SK-N-SH (cell line): ENCODE measurements around the gene RPP14. TPM values are rescaled to one million over a fixed set of nuclear protein-coding genes. Genes with fewer than 3 reads are reported as not detected.

Experiments
- CTCF ChIA-PET: fragments of 300-600, 350-600 bp; formaldehyde crosslinking; extraction: SDS; loops from one replicate; lab custom pipeline; 2021; lab: Yijun Ruan, JAX
- POLR2A ChIA-PET: fragments of 350-600 bp; sonication (Branson Sonifier 250); formaldehyde crosslinking; extraction: SDS; loops from one replicate; lab custom pipeline; 2020; ENCODE audit warnings: antibody characterized with exemption, inconsistent platforms; lab: Yijun Ruan, JAX
- DNase-seq: peaks from one replicate; pipeline ENCODE4 v3.0.0; 2012
- H2AFZ ChIP-seq: fragments of 200-600 bp; sonication (generic); 2 replicates; pipeline ENCODE4 v1.8.1; 2016; ENCODE audit warnings: antibody characterized with exemption, mild to moderate bottlenecking, low read depth
- H3F3A ChIP-seq: fragments of 200-600 bp; sonication (generic); replicated peaks from 2 replicates; pipeline ENCODE3; 2016; ENCODE audit warnings: antibody characterized with exemption, mild to moderate bottlenecking; ENCODE audit not compliant: insufficient read depth
- H3K27ac ChIP-seq, 2 experiments: fragments of 200-500 bp in 1 of 2; fragments of 200-600 bp in 1 of 2; sonication (Bioruptor generic) in 1 of 2; sonication (generic), shearing (Covaris generic) in 1 of 2; 2 replicates each; pipeline versions ENCODE4 v1.5.1 to v1.6.1; 2014 to 2016; ENCODE audit warnings: low read depth in 2 of 2, inconsistent platforms in 1 of 2, low read length in 1 of 2, mild to moderate bottlenecking in 1 of 2, mixed read lengths in 1 of 2
- H3K27me3 ChIP-seq: fragments of 200-600 bp; sonication (generic), shearing (Covaris generic); 2 replicates; pipeline ENCODE4 v1.6.1; 2016; ENCODE audit warnings: mixed run types; ENCODE audit not compliant: insufficient read depth
- H3K36me3 ChIP-seq, 2 experiments: fragments of 200-500 bp in 1 of 2; fragments of 200-600 bp in 1 of 2; sonication (Bioruptor generic) in 1 of 2; sonication (generic) in 1 of 2; replicated peaks in 1 of 2; 2 replicates each; pipeline versions ENCODE3 to v1.5.1; 2014 to 2016; ENCODE audit warnings: low read length in 1 of 2, mild to moderate bottlenecking in 1 of 2; ENCODE audit not compliant: insufficient read depth in 2 of 2, control insufficient read depth in 1 of 2
- H3K4me1 ChIP-seq, 2 experiments: fragments of 200-500 bp in 1 of 2; fragments of 200-600 bp in 1 of 2; sonication (Bioruptor generic) in 1 of 2; sonication (generic), shearing (Covaris generic) in 1 of 2; 2 replicates each; pipeline versions ENCODE4 v1.5.1 to v1.6.1; 2014 to 2016; ENCODE audit warnings: low read depth in 1 of 2, low read length in 1 of 2, mixed run types in 1 of 2; ENCODE audit not compliant: insufficient read depth in 2 of 2, control insufficient read depth in 1 of 2
- H3K4me2 ChIP-seq: fragments of 200-600 bp; sonication (generic), shearing (Covaris generic); 2 replicates; pipeline ENCODE4 v1.6.1; 2017; ENCODE audit warnings: mixed run types
- H3K4me3 ChIP-seq, 2 experiments: fragments of 200-500 bp in 1 of 2; fragments of 200-600 bp in 1 of 2; sonication (Bioruptor generic) in 1 of 2; sonication (generic), shearing (Covaris generic) in 1 of 2; 2 replicates each; pipeline versions ENCODE4 v1.5.1 to v1.8.1; 2014 to 2016; ENCODE audit warnings: low read depth in 2 of 2, inconsistent platforms in 1 of 2, low read length in 1 of 2, mild to moderate bottlenecking in 1 of 2, mixed read lengths in 1 of 2, moderate library complexity in 1 of 2
- H3K79me2 ChIP-seq: fragments of 200-600 bp; sonication (generic); 2 replicates; pipeline ENCODE4 v1.8.1; 2017; ENCODE audit warnings: mild to moderate bottlenecking; ENCODE audit not compliant: insufficient read depth
- H3K9ac ChIP-seq: fragments of 200-600 bp; sonication (generic); 2 replicates; pipeline ENCODE4 v1.6.1; 2017; ENCODE audit warnings: mixed run types
- H3K9me2 ChIP-seq: fragments of 200-600 bp; sonication (generic); 2 replicates; pipeline ENCODE4 v1.6.1; 2017; ENCODE audit warnings: mixed run types
- H3K9me3 ChIP-seq: fragments of 200-600 bp; sonication (generic); 2 replicates; pipeline ENCODE4 v1.6.1; 2017; ENCODE audit warnings: mixed run types, mild to moderate bottlenecking, moderate library complexity
- H4K20me1 ChIP-seq: fragments of 200-600 bp; sonication (generic); 2 replicates; pipeline ENCODE4 v1.6.1; 2017; ENCODE audit warnings: mild to moderate bottlenecking, mixed run types; ENCODE audit not compliant: insufficient read depth
- CHD2 ChIP-seq: fragments of 150-350 bp; IDR thresholded peaks from 2 replicates; pipeline ENCODE4 v1.6.1; 2018; ENCODE audit warnings: low read length; ENCODE audit not compliant: partially characterized antibody
- ELF1 ChIP-seq: IDR thresholded peaks from 2 replicates; pipeline ENCODE4 v1.4.0; 2012
- EP300 ChIP-seq, 2 experiments: IDR thresholded peaks; 2 replicates each; pipeline versions ENCODE4 v1.4.0 to v1.6.1; 2012; ENCODE audit warnings: borderline replicate concordance in 1 of 2, low read depth in 1 of 2, low read length in 1 of 2
- EZH2phosphoT487 ChIP-seq: fragments of 200-600 bp; sonication (generic); IDR thresholded peaks from 2 replicates; pipeline ENCODE4 v1.6.1; 2017; ENCODE audit warnings: low read depth, mixed run types, mild to moderate bottlenecking, antibody characterized with exemption, moderate library complexity, borderline replicate concordance
- FOSL2 ChIP-seq: IDR thresholded peaks from 2 replicates; pipeline ENCODE4 v1.4.0; 2012; ENCODE audit warnings: low read depth, mild to moderate bottlenecking, moderate library complexity, borderline replicate concordance
- FOXJ3 ChIP-seq: sonication (generic); formaldehyde crosslinking; IDR thresholded peaks from 2 replicates; pipeline ENCODE4 v1.5.1; 2020; ENCODE audit warnings: mild to moderate bottlenecking, missing genetic modification reagents
- GATA2 ChIP-seq: sonication (generic); formaldehyde crosslinking; IDR thresholded peaks from 2 replicates; pipeline ENCODE4 v1.5.0; 2020; ENCODE audit warnings: mild to moderate bottlenecking, missing genetic modification reagents
- JUND ChIP-seq: IDR thresholded peaks from 2 replicates; pipeline ENCODE4 v1.4.0; 2012
- MEF2A ChIP-seq: IDR thresholded peaks from 2 replicates; pipeline ENCODE4 v1.4.0; 2012; ENCODE audit warnings: low read depth, borderline replicate concordance
- MXI1 ChIP-seq: IDR thresholded peaks from 2 replicates; pipeline ENCODE4 v1.6.1; 2012; ENCODE audit warnings: mild to moderate bottlenecking, low read depth, low read length, improper control_type of control experiment
- NFIC ChIP-seq: IDR thresholded peaks from 2 replicates; pipeline ENCODE4 v1.4.0; 2012; ENCODE audit warnings: borderline replicate concordance
- NRF1 ChIP-seq: IDR thresholded peaks from 2 replicates; pipeline ENCODE4 v1.6.1; 2012; ENCODE audit warnings: low read depth, mild to moderate bottlenecking, low read length
- POLR2AphosphoS5 ChIP-seq: IDR thresholded peaks from 2 replicates; pipeline ENCODE4 v1.6.1; 2012; ENCODE audit warnings: low read depth, low read length
- RAD21 ChIP-seq: IDR thresholded peaks from 2 replicates; pipeline ENCODE4 v1.6.1; 2012; ENCODE audit warnings: mild to moderate bottlenecking, low read length
- RCOR1 ChIP-seq: fragments of 150-350 bp; IDR thresholded peaks from 2 replicates; pipeline ENCODE4 v1.6.1; 2017; ENCODE audit warnings: antibody characterized with exemption, low read length
- RFX5 ChIP-seq: IDR thresholded peaks from 2 replicates; pipeline ENCODE4 v1.6.1; 2012; ENCODE audit warnings: mild to moderate bottlenecking, improper control_type of control experiment, low read length
- RXRA ChIP-seq: IDR thresholded peaks from 2 replicates; pipeline ENCODE4 v1.4.0; 2012; ENCODE audit warnings: low read depth, mild to moderate bottlenecking, borderline replicate concordance
- SIN3A ChIP-seq: IDR thresholded peaks from 2 replicates; pipeline ENCODE4 v1.6.1; 2012; ENCODE audit warnings: low read depth, mild to moderate bottlenecking, low read length, moderate library complexity, borderline replicate concordance
- TAF1 ChIP-seq: IDR thresholded peaks from 2 replicates; pipeline ENCODE4 v1.6.1; 2012; ENCODE audit warnings: low read depth, mild to moderate bottlenecking, low read length, moderate library complexity, borderline replicate concordance
- TCF12 ChIP-seq: IDR thresholded peaks from 2 replicates; pipeline ENCODE4 v1.4.0; 2012
- YY1 ChIP-seq: IDR thresholded peaks from 2 replicates; pipeline ENCODE4 v1.4.0; 2012; ENCODE audit warnings: low read depth, mild to moderate bottlenecking
- WGBS: methylation state at CpG from one replicate; pipeline ENCODE4 v1.1.6; 2017; ENCODE audit warnings: low lambda C conversion rate; 5-methylcytosine and 5-hydroxymethylcytosine counted together
- polyA plus RNA-seq, 3 experiments: library from polyadenylated mRNA; depleted of rRNA; stranded (reverse); fragments of >200 nt; gene quantifications; 2 replicates each; pipeline ENCODE4 v1.2.3, GENCODE V29; 2012
- TF ChIP-seq, protein P1 (sequence below): IDR thresholded peaks from 2 replicates; pipeline ENCODE4 v1.4.0; 2012; ENCODE audit warnings: low read depth, borderline replicate concordance

The RPP14 gene
- polyA plus RNA-seq, 1 of the 3 experiments (the other 2 are of a cell fraction), result 8.3 TPM

DNA sequence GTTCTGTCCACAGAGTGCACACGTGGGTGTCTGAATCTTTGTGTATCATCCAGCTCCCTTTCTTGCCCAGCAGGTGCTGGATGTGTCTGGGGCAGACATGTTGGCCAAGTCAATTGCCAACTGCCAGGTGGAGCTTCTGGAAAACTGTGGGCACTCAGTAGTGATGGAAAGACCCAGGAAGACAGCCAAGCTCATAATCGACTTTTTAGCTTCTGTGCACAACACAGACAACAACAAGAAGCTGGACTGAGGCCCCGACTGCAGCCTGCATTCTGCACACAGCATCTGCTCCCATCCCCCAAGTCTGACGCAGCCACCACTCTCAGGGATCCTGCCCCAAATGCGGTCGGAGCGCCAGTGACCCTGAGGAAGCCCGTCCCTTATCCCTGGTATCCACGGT is 12.5 kb upstream of the RPP14 start:
- Histone ChIP-seq H3K27ac (no peak overlapping the region), H3K27me3 (no peaks in the 10 kb centered on the region), H3K4me3 (no peak overlapping the region), H3F3A (no peaks in the 10 kb centered on the region), H3K9me2 (no peaks in the 10 kb centered on the region), H4K20me1 (no peaks in the 10 kb centered on the region), H3K9ac (no peak overlapping the region), H3K4me1 (no peaks in the 10 kb centered on the region), H3K36me3 (peaks cover 0 to 13% of the 10 kb centered on the region in 2 experiments), H3K79me2 (no peaks in the 10 kb centered on the region), H3K9me3 (0 out of 2 replicates have a peak, but pooled peaks cover 7% of the 10 kb centered on the region), H3K4me2 (no peak overlapping the region), H2AFZ (no peak overlapping the region)
- 69% methylated on average over 8 of the region's 9 CpGs for WGBS
- DNase-seq, result no peak
- ChIA-PET POLR2A (no interaction called here), CTCF (interaction anchor here (1.0 to 3.7 kb wide), 5 partner anchors 14 to 286 kb away, joined by 3 to 24 read pairs (median 3); no protein-coding TSS in a partner anchor)
- TF ChIP-seq RCOR1 (no peak), JUND (no peak), ELF1 (no peak), MEF2A (no peak), RAD21 (no peak), TCF12 (no peak), YY1 (no peak), NFIC (no peak), GATA2 (CRISPR knock-in tag) (no peak), EZH2phosphoT487 (no peak)
- TF ChIP-seq, protein P1, sequence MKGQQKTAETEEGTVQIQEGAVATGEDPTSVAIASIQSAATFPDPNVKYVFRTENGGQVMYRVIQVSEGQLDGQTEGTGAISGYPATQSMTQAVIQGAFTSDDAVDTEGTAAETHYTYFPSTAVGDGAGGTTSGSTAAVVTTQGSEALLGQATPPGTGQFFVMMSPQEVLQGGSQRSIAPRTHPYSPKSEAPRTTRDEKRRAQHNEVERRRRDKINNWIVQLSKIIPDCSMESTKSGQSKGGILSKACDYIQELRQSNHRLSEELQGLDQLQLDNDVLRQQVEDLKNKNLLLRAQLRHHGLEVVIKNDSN, result no peak

DNA sequence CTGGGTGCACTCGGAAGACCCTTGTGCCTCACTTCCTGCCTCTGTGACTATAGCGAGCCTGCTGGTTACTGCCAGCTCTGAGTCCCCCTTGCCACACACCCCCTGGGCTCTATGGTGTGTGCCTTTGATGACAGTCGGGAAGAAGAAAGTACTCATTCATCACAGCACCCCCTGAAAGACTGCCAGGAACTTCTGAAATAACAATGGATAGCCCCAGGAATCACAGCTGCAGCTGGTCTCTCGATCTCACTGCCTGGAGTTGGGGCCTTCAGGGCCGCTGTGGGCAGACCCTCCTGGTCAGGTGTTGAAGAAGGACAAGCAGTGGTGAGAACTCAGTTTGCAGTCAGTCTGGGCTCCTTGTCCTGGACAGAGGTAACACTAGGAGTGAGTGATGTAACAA is 9.8 kb upstream of the RPP14 start:
- no peak for DNase-seq
- ChIA-PET CTCF (interaction anchor here (0.5 to 3.7 kb wide), 6 partner anchors 11 to 1301 kb away, joined by 3 to 24 read pairs (median 8); partner anchors contain the start of genes HTD2 and RPP14), POLR2A (no interaction called here)
- H3K4me2 ChIP-seq, result no peak overlapping the region
- H3K9me3 ChIP-seq, result 0 out of 2 replicates have a peak, but pooled peaks cover 7% of the 10 kb centered on the region
- no peaks in the 10 kb centered on the region for H4K20me1 ChIP-seq
- no peak overlapping the region for H3K27ac ChIP-seq
- no peaks in the 10 kb centered on the region for H3K9me2 ChIP-seq
- WGBS, result 53% methylated on average over 4 of the region's 5 CpGs
- no peaks in the 10 kb centered on the region for H3F3A ChIP-seq
- H3K79me2 ChIP-seq, result no peaks in the 10 kb centered on the region
- H3K4me1 ChIP-seq, result no peaks in the 10 kb centered on the region; a peak in 1 of 4 replicates
- no peak for TF ChIP-seq RXRA
- no peak for TF ChIP-seq JUND
- no peak for TF ChIP-seq RCOR1
- TF ChIP-seq RFX5, result no peak
- no peak for TF ChIP-seq TAF1
- TF ChIP-seq MEF2A, result no peak
- TF ChIP-seq, protein P1, result no peak
- TF ChIP-seq CHD2, result no peak
- no peak for TF ChIP-seq POLR2AphosphoS5
- no peak for TF ChIP-seq FOSL2
- no peak for TF ChIP-seq FOXJ3 (CRISPR knock-in tag)
- no peak for TF ChIP-seq EP300 (IDR thresholded peaks at IDR 0.05; ENCODE audit: borderline replicate concordance in 1 of 2, low read depth in 1 of 2, low read length in 1 of 2)
- no peak for TF ChIP-seq EZH2phosphoT487
- no peak for TF ChIP-seq SIN3A
- no peak for TF ChIP-seq MXI1
- no peak for TF ChIP-seq YY1
- no peak for TF ChIP-seq NRF1
- TF ChIP-seq, all 33 proteins: peak for 0
- Histone ChIP-seq H3K4me3 (no peak overlapping the region), H3K9ac (no peak overlapping the region), H3K36me3 (peaks cover 0 to 13% of the 10 kb centered on the region in 2 experiments), H2AFZ (no peak overlapping the region), H3K27me3 (no peaks in the 10 kb centered on the region)
